Astrocyte (in vitro differentiated cells and primary cell): ENCODE results near the gene LCMT1. TPM values are rescaled to one million over a fixed set of nuclear protein-coding genes. Genes with fewer than 3 reads are reported as not detected.
"Not testable (repeated sequence)": the region's sequence is repeated elsewhere in the genome, so short reads cannot be mapped to it uniquely, and the experiment has no call there.

ENCODE experiments used
- DNase-seq: peaks from one replicate; pipeline ENCODE4 v3.0.0-alpha.2; 2010; ENCODE audit warnings: low read depth
- FAIRE-seq: peaks from 2 replicates; lab custom pipeline; 2011; peaks lifted over from hg19 to GRCh38; lab: Jason Lieb, UNC
- H2AFZ ChIP-seq: 2 replicates; pipeline ENCODE4 v1.6.0; 2012; ENCODE audit warnings: low read depth, low read length, inconsistent platforms
- H3K27ac ChIP-seq: 2 replicates; pipeline ENCODE4 v1.5.1; 2011; ENCODE audit warnings: low read depth, low read length, inconsistent platforms
- H3K27me3 ChIP-seq: 2 replicates; pipeline ENCODE4 v1.6.0; 2011; ENCODE audit warnings: low read length, inconsistent platforms; ENCODE audit not compliant: insufficient read depth
- H3K36me3 ChIP-seq: 2 replicates; pipeline ENCODE4 v1.5.1; 2011; ENCODE audit warnings: low read length, inconsistent platforms; ENCODE audit not compliant: insufficient read depth
- H3K4me1 ChIP-seq: 2 replicates; pipeline ENCODE4 v1.5.1; 2011; ENCODE audit warnings: low read length, inconsistent platforms; ENCODE audit not compliant: insufficient read depth
- H3K4me2 ChIP-seq: 2 replicates; pipeline ENCODE4 v1.6.0; 2012; ENCODE audit warnings: low read length, inconsistent platforms
- H3K4me3 ChIP-seq: 2 replicates; pipeline ENCODE4 v1.5.1; 2011; ENCODE audit warnings: low read depth, mild to moderate bottlenecking, low read length, inconsistent platforms; ENCODE audit not compliant: insufficient read depth
- H3K79me2 ChIP-seq: 2 replicates; pipeline ENCODE4 v1.6.0; 2012; ENCODE audit warnings: mild to moderate bottlenecking, low read length, inconsistent platforms; ENCODE audit not compliant: insufficient read depth
- H3K9ac ChIP-seq: 2 replicates; pipeline ENCODE4 v1.6.0; 2012; ENCODE audit warnings: mild to moderate bottlenecking, low read length, inconsistent platforms
- H3K9me3 ChIP-seq: 2 replicates; pipeline ENCODE4 v1.5.1; 2012; ENCODE audit warnings: low read depth, mild to moderate bottlenecking, low read length, inconsistent platforms; ENCODE audit not compliant: insufficient read depth
- H4K20me1 ChIP-seq: 2 replicates; pipeline ENCODE4 v1.6.0; 2012; ENCODE audit warnings: low read length, inconsistent platforms; ENCODE audit not compliant: insufficient read depth
- H3K27ac Mint-ChIP-seq: one replicate; pipeline ENCODE4 v1.8.0; 2021; ENCODE audit warnings: mild to moderate bottlenecking, mixed read lengths; ENCODE audit not compliant: unreplicated experiment
- H3K27me3 Mint-ChIP-seq: one replicate; pipeline ENCODE4 v1.8.0; 2021; ENCODE audit warnings: low read depth, mixed read lengths; ENCODE audit not compliant: unreplicated experiment
- H3K36me3 Mint-ChIP-seq: one replicate; pipeline ENCODE4 v1.8.0; 2021; ENCODE audit warnings: low read depth, mixed read lengths; ENCODE audit not compliant: unreplicated experiment
- H3K4me1 Mint-ChIP-seq: one replicate; pipeline ENCODE4 v1.8.0; 2021; ENCODE audit warnings: low read depth, mixed read lengths; ENCODE audit not compliant: unreplicated experiment
- H3K4me3 Mint-ChIP-seq: one replicate; pipeline ENCODE4 v1.8.0; 2021; ENCODE audit warnings: mild to moderate bottlenecking, moderate library complexity, mixed read lengths; ENCODE audit not compliant: unreplicated experiment
- H3K9me3 Mint-ChIP-seq: one replicate; pipeline ENCODE4 v1.8.0; 2021; ENCODE audit warnings: mild to moderate bottlenecking, mixed read lengths; ENCODE audit not compliant: unreplicated experiment
- EZH2 ChIP-seq: IDR thresholded peaks from 2 replicates; pipeline ENCODE4 v1.6.1; 2012; ENCODE audit warnings: mild to moderate bottlenecking, low read length, inconsistent platforms; ENCODE audit not compliant: insufficient read depth
- total RNA-seq: library from RNA; stranded (reverse); gene quantifications from 2 replicates; pipeline ENCODE4 v1.2.1, GENCODE V29; 2021
- TF ChIP-seq, protein P1 (sequence below): IDR thresholded peaks from 2 replicates; pipeline ENCODE4 v1.5.1; 2011; ENCODE audit warnings: low read depth, mild to moderate bottlenecking, inconsistent platforms, low read length, moderate library complexity; ENCODE audit not compliant: insufficient read depth

The LCMT1 gene
- total RNA-seq, 1 donor from 2014 or later: 46.9 TPM

DNA sequence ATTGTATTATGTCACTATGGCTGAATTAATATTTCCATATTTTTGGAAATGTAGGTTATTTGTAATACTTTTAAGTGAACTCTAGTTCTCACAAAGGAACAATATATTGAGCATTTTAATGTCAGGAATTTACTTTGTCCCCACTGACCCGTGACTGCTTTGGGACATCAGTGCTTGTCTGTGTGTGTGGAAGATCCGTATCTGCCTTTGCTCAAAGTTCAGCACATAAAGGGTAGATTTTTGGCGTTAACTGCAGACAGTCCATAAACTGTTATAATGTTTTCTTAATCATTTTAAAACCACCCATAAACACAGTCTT, 65.9 kb downstream of the LCMT1 start:
- Mint-ChIP-seq H3K36me3 (peaks cover 11% of the 10 kb centered on the region), H3K9me3 (no peaks in the 10 kb centered on the region), H3K4me1 (peaks cover 2% of the 10 kb centered on the region), H3K27me3 (no peaks in the 10 kb centered on the region), H3K27ac (no peak overlapping the region), H3K4me3 (no peak overlapping the region)
- H3K79me2 ChIP-seq: no peaks in the 10 kb centered on the region
- FAIRE-seq (no peak), DNase-seq (no peak)
- H3K27me3 ChIP-seq: no peaks in the 10 kb centered on the region
- H3K9me3 ChIP-seq: no peaks in the 10 kb centered on the region
- no peak for TF ChIP-seq EZH2
- no peak overlapping the region for H3K9ac ChIP-seq
- no peak overlapping the region for H3K4me2 ChIP-seq
- H3K4me1 ChIP-seq: no peaks in the 10 kb centered on the region
- H3K36me3 ChIP-seq: peaks cover 7% of the 10 kb centered on the region
- H4K20me1 ChIP-seq: no peaks in the 10 kb centered on the region
- H2AFZ ChIP-seq: no peak overlapping the region
- no peak overlapping the region for H3K27ac ChIP-seq
- H3K4me3 ChIP-seq: no peak overlapping the region

DNA sequence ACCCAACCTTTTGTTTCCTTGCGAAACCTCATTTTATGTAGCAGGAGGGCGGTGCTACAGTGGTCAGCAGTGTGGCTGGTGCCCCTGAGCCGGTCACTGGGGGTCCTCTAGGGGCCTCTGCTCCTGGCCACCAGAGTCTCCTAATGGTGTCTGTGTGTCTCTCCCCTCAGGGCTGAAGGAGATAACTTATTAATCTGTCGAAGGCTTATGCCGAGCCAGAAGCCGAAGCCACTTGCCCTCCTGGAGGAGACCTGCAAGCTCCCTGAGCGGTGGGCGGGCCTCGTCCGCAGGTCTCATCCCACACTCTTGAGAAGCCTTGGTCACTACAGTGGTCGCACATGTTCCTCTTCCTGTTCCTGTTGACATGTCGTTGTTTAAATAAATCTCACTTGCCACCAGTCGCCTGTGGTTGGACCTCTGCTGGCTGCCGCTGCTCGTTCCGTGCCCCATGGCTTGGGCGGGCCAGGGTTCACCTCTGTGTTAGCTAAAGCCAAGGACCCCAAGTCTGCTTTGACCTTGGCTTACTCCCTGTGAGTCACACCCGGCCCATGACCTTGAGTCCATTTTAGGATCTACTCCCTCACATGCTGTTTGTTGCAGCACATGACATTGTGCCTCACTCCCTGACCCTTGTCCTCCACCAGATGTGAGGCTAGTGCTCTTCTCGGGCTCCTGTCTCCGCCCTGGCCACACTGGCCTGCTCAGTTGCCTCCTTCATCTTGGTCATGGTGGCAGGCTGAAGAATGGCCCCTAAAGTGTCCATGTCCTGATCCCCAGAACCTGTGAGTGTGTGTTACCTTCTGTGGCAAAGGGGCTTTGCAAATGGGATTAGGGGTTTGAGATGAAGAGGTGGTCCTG, 66.5 kb downstream of the LCMT1 start:
- Histone ChIP-seq H3K4me2 (no peak overlapping the region), H3K9me3 (no peaks in the 10 kb centered on the region), H2AFZ (no peak overlapping the region), H3K79me2 (no peaks in the 10 kb centered on the region), H3K27me3 (no peaks in the 10 kb centered on the region), H3K36me3 (peaks cover 5% of the 10 kb centered on the region), H3K9ac (no peak overlapping the region), H4K20me1 (no peaks in the 10 kb centered on the region), H3K4me3 (no peak overlapping the region), H3K4me1 (no peaks in the 10 kb centered on the region), H3K27ac (no peak overlapping the region)
- FAIRE-seq (no peak), DNase-seq (no peak)
- H3K36me3 Mint-ChIP-seq: peaks cover 11% of the 10 kb centered on the region
- TF ChIP-seq EZH2: no peak
- TF ChIP-seq, protein P1, sequence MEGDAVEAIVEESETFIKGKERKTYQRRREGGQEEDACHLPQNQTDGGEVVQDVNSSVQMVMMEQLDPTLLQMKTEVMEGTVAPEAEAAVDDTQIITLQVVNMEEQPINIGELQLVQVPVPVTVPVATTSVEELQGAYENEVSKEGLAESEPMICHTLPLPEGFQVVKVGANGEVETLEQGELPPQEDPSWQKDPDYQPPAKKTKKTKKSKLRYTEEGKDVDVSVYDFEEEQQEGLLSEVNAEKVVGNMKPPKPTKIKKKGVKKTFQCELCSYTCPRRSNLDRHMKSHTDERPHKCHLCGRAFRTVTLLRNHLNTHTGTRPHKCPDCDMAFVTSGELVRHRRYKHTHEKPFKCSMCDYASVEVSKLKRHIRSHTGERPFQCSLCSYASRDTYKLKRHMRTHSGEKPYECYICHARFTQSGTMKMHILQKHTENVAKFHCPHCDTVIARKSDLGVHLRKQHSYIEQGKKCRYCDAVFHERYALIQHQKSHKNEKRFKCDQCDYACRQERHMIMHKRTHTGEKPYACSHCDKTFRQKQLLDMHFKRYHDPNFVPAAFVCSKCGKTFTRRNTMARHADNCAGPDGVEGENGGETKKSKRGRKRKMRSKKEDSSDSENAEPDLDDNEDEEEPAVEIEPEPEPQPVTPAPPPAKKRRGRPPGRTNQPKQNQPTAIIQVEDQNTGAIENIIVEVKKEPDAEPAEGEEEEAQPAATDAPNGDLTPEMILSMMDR: no peak
- no peak overlapping the region for H3K27ac Mint-ChIP-seq
- peaks cover 2% of the 10 kb centered on the region for H3K4me1 Mint-ChIP-seq
- H3K9me3 Mint-ChIP-seq: no peaks in the 10 kb centered on the region
- H3K27me3 Mint-ChIP-seq: no peaks in the 10 kb centered on the region
- H3K4me3 Mint-ChIP-seq: no peak overlapping the region

DNA sequence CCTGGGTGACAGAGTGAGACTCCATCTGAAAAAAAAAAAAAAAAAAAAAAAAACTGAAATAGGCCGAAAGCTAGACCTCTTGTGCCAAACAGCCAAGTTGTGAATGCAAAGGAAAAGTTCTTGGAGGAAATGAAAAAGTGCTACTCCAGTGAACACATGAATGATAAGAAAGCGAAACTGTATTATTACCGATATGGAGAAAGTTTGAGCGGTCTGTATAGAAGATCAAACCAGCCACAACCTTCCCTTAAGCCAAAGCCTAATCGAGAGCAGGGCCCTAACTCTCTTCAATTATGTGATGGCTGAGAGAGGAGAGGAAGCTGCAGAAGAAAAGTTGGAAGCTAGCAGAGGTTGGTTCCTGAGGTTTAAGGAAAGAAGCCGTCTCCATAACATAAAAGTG, 69.7 kb downstream of the LCMT1 start:
- not testable (repeated sequence) for DNase-seq, FAIRE-seq, H3K4me1 ChIP-seq, H3K27me3 ChIP-seq, H3K79me2 ChIP-seq, H3K9me3 Mint-ChIP-seq, H3K36me3 Mint-ChIP-seq, H3K4me1 Mint-ChIP-seq, H3K36me3 ChIP-seq, H2AFZ ChIP-seq, H3K27me3 Mint-ChIP-seq, H3K27ac Mint-ChIP-seq, H3K4me3 ChIP-seq, H4K20me1 ChIP-seq, H3K4me3 Mint-ChIP-seq, H3K27ac ChIP-seq, H3K9me3 ChIP-seq, H3K9ac ChIP-seq, H3K4me2 ChIP-seq
